Stimulated activated naive CD8-positive, alpha-beta T cell treated with anti-CD3 and anti-CD28 coated beads, Interleukin-15, amount 100 ng/mL, for 72 hours (primary cell): ENCODE results near the gene PAX5.
A peak's percentile ranks its signal among the peaks of the same experiment; 100 is the strongest.

Experiments
- ATAC-seq: fragments of 150-1000 bp; cut with Tn5 transposase; 2 replicates; pipeline ENCODE4 v1.10.0; 2021; ENCODE audit warnings: mild to moderate bottlenecking, moderate library complexity
- DNase-seq, 2 donors: peaks; one replicate each; pipeline ENCODE4 v3.0.0; 2021 to 2022
- H3K27ac Mint-ChIP-seq, 2 donors: one replicate each; pipeline ENCODE4 v1.8.0; 2022; ENCODE audit warnings: mild to moderate bottlenecking in 2 of 2, mixed read lengths in 2 of 2, moderate library complexity in 2 of 2
- H3K27me3 Mint-ChIP-seq: one replicate; pipeline ENCODE4 v1.8.0; 2022; ENCODE audit warnings: mixed read lengths
- H3K4me1 Mint-ChIP-seq: one replicate; pipeline ENCODE4 v1.8.0; 2022; ENCODE audit warnings: mild to moderate bottlenecking, mixed read lengths
- H3K4me3 Mint-ChIP-seq, 2 donors: one replicate each; pipeline ENCODE4 v1.8.0; 2022; ENCODE audit warnings: mild to moderate bottlenecking in 2 of 2, mixed read lengths in 2 of 2, moderate library complexity in 1 of 2
- H3K9me3 Mint-ChIP-seq, 2 donors: one replicate each; pipeline ENCODE4 v1.8.0; 2022; ENCODE audit warnings: mixed read lengths in 2 of 2

Gene PAX5

DNA sequence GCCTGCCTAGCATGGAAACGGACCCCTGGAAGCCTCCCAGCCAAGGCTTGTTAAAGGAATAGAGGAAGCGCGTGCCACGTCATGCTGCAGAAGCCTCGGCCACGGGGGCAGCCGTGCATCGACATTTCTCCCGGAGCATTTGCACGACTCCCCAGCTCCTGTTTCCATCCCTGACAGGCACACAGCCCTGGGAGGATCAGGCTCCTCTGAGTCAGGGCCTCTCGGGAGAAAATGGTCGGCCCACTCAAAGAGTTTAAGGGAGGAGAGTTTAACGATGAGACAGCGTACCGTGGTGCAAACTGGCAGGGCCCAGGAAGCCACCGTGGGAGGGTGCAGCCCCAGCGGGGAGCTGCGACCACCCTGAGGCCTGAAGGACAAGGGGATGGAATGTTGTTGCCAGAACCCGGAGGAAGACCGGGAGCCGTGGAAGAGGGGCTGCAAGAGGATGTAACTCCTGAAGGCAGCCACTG is 213.6 kb downstream of the PAX5 start:
- H3K4me1 Mint-ChIP-seq = peaks cover 7% of the 10 kb centered on the region
- H3K4me3 Mint-ChIP-seq = no peak overlapping the region
- H3K9me3 Mint-ChIP-seq = no peaks in the 10 kb centered on the region
- DNase-seq (no peak), ATAC-seq (no peak)
- H3K27ac Mint-ChIP-seq = no peak overlapping the region
- peaks cover 46% of the 10 kb centered on the region for H3K27me3 Mint-ChIP-seq

DNA sequence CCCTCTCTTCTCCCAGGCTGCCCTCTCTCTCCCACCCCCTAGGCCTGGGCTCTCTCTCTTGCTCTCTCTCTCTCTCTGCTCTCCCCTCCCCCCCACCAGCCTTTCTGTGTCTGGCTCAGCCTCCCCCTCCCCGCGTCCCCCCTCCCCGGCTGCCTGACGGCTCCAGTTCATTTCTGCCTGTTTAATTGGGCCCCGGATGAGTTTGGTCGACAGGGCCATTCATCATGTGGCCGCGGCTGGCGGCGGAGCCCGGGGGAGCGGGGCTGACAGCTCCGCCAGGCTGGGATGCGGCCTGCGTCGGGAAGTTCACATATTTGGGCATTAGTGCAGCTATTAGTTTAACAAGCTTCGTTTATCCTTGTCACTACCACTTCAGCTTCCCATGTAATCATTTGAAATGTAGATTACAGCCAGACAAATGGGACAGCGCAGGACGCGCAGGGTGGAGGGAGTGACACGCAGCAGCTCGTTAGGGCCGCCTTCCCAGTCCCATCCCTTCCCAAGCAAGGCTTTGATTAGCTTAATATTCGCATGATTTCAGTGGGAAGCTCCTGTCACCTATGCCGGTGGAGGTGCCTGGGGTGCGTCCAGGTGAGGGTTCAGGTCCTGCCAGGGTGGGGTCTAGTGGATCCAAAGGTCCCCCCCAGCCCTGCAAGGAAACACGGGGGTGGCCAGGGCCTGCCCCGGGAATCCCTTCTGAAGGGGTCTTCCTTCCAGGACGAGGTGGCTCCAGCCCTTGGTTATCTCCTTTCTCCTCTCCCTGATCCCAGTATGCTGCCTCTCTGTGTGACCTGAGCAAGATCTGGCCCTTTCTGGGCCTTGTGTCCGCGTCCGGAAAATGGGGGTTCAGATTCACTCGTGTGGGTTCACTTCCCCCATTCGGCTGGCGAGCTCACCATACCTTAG is 214.8 kb downstream of the PAX5 start:
- ATAC-seq (peak; percentile 31), DNase-seq (no peak)
- Mint-ChIP-seq H3K4me1 (peaks cover 7% of the 10 kb centered on the region), H3K4me3 (no peak overlapping the region), H3K9me3 (no peaks in the 10 kb centered on the region), H3K27me3 (peaks cover 46% of the 10 kb centered on the region), H3K27ac (no peak overlapping the region)

DNA sequence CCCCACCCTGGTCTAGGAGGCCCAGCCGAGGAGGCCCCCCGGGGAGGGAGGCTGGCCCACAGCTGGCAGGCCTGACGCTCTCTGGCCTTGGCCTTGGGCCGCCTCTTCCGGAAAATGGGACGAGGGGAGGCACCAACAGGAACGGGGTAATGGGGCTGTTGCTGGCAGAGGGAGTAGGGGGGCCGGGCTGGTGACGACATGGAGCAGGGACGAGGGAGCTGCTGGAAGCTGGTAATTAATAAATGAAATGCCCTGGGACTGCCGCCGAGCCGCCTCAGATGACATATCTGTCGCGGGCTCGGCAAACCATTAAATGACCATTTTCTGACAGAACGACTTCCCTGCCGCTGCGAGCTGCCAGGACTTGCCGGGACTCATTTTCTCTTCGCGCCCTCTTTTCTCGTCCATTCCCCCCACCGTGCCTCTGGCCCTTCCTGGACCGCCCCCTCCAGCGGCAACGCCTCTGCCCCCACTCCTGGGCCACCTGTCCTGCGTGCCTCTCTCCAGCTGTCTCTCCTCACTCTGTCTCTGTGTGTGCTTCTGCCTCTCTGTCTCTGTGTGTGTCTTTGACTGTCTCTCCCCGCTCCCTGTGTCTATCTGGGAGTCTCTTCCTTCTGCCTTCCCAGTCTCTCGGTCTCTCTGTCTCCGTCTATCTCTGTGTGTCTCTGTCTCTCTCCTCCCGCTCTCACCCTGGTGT is 215.7 kb downstream of the PAX5 start:
- peaks cover 46% of the 10 kb centered on the region for H3K27me3 Mint-ChIP-seq
- H3K27ac Mint-ChIP-seq = peak overlapping the region in 1 of 2 donors; percentile 8
- H3K9me3 Mint-ChIP-seq = no peaks in the 10 kb centered on the region
- ATAC-seq (peak; percentile 26), DNase-seq (no peak)
- H3K4me1 Mint-ChIP-seq = peaks cover 7% of the 10 kb centered on the region
- H3K4me3 Mint-ChIP-seq = no peak overlapping the region

DNA sequence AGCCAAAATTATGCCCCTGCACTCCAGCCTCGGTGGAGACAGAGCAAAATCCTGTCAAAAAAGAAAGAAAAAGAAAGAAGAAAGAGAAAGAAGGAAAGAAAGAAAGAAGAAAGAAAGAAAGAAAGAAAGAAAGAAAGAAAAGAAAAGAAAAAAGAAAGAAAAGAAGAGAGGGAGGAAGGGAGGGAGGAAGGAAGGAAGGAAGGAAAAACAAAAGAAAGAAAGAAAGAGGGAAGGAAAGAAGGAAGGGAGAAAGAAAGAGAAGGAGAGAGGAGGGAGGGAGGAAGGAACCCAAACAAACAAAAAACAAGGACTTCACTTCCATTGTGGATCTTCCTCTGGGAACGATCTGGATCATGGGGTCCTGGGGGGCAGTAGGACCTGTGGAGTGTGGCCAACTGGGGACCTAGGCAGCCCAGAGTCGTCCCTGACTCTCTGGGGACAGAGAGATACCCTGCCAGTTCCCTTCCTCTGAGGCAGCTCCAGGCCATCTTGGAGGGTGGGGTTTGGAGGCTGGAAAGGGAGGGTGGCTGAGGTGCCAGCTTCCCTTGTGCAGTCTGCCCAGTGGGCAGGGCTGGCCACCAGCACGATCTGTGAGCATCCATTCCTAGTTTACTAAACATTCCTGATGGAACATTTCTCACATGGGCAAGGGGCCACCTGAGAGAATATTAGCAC is 216.8 kb downstream of the PAX5 start:
- ATAC-seq (no peak), DNase-seq (no peak)
- Mint-ChIP-seq H3K27ac (peak overlapping the region in 1 of 2 donors; percentile 50), H3K4me3 (no peak overlapping the region), H3K4me1 (peaks cover 7% of the 10 kb centered on the region), H3K27me3 (peaks cover 46% of the 10 kb centered on the region), H3K9me3 (no peaks in the 10 kb centered on the region)

DNA sequence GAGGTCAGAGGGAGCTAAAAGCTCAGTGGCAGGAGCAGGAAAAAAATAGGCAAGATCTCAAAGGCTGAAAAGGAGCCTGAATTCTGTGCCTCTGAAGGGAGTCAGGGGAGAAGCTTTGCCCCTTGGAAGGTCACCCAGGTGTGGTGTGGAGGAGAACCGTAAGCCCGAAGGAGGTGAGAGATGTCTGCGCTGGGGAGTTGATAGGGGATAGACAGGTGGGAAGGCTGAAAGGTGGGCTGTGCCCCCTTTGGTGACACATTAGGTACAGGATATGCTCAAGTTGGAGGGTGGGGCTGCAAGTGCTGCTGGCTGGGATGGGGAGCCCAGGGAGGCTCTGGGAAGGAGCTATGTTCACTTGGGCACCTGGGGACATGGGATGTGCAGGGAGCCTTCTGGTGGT is 217.7 kb downstream of the PAX5 start:
- Mint-ChIP-seq H3K27me3 (peaks cover 46% of the 10 kb centered on the region), H3K9me3 (no peaks in the 10 kb centered on the region), H3K4me1 (peaks cover 7% of the 10 kb centered on the region), H3K4me3 (no peak overlapping the region), H3K27ac (peak overlapping the region in 1 of 2 donors; percentile 65)
- DNase-seq (no peak), ATAC-seq (no peak)

DNA sequence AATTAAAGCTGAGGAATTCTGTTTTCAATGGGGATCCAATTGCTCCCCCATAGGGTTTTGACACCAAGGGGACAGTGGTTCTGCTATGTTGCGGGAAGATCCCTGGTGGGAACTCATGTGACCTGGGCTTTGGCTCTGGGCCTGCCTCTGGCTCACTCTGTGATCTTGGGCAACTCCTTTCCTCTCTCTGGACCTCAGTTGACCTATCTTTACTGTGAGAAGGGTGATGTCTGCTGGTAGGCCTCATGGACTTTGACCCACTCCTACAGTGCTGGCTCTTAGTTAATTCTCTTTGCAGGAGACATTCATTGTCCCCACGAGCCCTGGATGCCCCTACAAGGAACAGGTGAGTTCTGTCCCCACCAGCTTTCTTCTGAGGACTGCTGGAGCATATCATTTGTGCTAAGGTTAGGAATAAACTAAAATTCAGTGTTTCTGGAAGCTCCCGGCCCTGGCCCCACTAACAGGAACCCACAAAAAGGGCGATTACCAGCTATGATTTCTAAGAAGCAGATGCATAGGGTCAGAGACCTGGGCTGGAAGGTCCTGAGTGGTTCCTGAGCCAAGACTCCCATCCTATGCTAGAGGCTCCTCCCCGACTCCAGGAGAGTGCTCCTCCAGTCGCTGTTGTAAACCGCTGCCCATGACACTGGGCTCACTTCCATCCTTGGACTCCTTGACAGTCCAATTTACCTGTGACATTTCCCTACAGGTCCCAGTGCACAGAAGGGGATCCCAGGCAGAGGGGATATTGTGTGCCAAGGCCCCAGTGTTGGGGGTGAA is 218.3 kb downstream of the PAX5 start:
- Mint-ChIP-seq H3K27ac (no peak overlapping the region), H3K4me3 (no peak overlapping the region), H3K9me3 (no peaks in the 10 kb centered on the region), H3K4me1 (peaks cover 7% of the 10 kb centered on the region), H3K27me3 (peaks cover 46% of the 10 kb centered on the region)
- ATAC-seq = no peak
- no peak for DNase-seq

DNA sequence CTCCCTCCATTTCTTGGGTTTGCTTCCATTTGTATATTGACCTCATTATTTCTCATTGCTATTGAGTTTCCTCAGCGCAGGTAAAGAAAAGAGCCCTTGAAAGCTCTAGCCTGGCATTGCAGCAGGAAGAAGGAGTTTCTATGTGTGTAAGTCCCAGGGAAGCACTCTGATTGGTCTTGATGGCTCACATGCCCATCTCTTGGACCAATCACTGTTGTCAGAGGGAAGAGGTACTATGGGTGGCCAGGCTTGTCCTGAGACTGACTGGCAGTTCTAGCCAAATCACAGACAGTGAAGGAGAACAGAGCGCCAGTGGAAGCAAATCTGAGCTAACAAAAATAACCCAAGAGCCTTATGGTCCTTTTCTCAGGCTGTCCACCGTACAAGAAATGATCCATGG is 219.0 kb downstream of the PAX5 start:
- peaks cover 7% of the 10 kb centered on the region for H3K4me1 Mint-ChIP-seq
- H3K27ac Mint-ChIP-seq = no peak overlapping the region
- peaks cover 40% of the 10 kb centered on the region for H3K27me3 Mint-ChIP-seq
- DNase-seq (no peak), ATAC-seq (no peak)
- no peaks in the 10 kb centered on the region for H3K9me3 Mint-ChIP-seq
- H3K4me3 Mint-ChIP-seq = no peak overlapping the region

DNA sequence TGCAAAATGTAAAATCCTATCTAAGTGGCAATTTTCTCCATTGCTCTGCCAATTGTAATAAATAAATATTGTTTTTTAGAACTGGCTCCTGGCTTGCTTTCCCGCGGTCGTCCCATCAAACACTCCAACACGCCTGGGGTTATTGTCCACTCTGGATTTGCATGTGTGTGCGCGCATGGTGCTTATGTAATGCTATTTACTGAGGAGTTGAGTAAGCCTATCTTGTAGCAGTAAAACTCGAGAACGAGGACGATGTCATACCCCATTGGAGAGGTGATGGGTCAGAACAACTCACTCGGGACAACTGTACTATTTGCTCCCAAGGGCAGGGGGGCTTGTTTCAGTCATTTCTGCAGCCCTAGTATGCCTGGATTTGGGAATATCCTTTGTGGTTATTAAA is 220.9 kb downstream of the PAX5 start:
- no peaks in the 10 kb centered on the region for H3K9me3 Mint-ChIP-seq
- H3K4me3 Mint-ChIP-seq = no peak overlapping the region
- ATAC-seq = no peak
- no peak for DNase-seq
- no peak overlapping the region for H3K27ac Mint-ChIP-seq
- H3K27me3 Mint-ChIP-seq = peaks cover 25% of the 10 kb centered on the region
- no peaks in the 10 kb centered on the region for H3K4me1 Mint-ChIP-seq

DNA sequence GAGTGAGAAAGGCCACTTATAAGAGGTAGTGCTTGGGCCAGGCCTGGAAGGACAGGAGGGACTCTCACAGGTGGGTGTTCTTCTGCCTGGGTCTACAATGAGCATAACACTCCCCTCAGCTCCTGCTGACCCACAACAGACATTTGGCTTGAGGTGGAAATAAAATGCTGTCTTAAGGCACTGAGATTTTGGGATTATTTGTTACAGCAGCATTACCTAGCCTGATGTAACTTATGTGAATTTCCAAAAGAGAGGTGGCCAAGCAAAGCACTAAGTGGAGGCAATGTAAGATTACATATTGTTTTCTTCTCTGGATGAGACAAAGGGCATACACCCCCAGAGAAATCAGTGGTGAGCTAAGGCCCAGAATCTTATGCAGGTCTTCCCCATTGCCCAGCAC is 221.5 kb downstream of the PAX5 start:
- no peak for ATAC-seq
- Mint-ChIP-seq H3K9me3 (no peaks in the 10 kb centered on the region), H3K27ac (no peak overlapping the region), H3K4me1 (no peaks in the 10 kb centered on the region), H3K27me3 (peaks cover 19% of the 10 kb centered on the region), H3K4me3 (no peak overlapping the region)
- DNase-seq = no peak

DNA sequence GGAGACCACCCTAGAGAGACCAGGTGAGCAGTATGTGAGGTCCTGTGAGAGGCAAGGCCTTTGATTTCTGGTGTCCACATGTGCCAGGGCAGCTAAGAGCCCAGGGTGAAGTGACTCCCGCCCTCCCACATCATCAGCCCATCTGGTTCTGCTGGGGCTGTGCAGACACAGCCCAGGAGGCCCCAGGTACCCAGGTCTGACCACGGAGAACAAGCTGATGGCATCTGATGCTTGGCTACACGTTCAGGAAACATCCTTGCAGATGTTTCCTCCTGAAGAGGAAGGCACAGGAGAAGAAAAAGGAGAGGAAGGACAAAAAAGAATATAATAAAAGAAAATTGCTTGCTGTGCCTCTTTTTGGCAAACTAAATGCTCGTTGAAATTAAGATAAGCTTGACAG is 225.8 kb downstream of the PAX5 start:
- ATAC-seq (no peak), DNase-seq (no peak)
- H3K9me3 Mint-ChIP-seq = no peaks in the 10 kb centered on the region
- no peak overlapping the region for H3K4me3 Mint-ChIP-seq
- no peak overlapping the region for H3K27ac Mint-ChIP-seq
- no peaks in the 10 kb centered on the region for H3K4me1 Mint-ChIP-seq
- peaks cover 9% of the 10 kb centered on the region for H3K27me3 Mint-ChIP-seq

DNA sequence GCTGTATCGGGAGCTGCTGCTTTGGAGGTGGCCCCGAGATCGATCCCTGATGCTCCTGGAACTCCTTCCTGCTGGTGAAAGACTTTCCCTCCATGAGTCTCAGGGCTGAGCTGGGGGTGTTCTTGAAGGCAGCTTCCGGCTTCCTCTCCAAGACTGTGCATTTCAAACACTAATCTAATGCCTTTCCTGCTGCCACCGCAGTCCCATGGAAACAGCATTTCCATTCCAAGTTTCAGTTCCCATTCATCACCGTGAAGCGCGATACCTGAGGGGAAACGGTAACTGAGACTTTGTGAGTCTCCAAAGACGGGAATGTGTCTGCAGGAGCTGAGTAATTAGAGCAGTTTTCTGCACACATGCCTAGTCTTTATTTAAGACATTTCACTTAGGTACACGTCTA is 230.1 kb downstream of the PAX5 start:
- H3K9me3 Mint-ChIP-seq = peaks cover 0 to 7% of the 10 kb centered on the region in 2 donors
- no peak for ATAC-seq
- no peaks in the 10 kb centered on the region for H3K4me1 Mint-ChIP-seq
- DNase-seq = no peak
- no peak overlapping the region for H3K4me3 Mint-ChIP-seq
- no peak overlapping the region for H3K27ac Mint-ChIP-seq
- peaks cover 39% of the 10 kb centered on the region for H3K27me3 Mint-ChIP-seq

DNA sequence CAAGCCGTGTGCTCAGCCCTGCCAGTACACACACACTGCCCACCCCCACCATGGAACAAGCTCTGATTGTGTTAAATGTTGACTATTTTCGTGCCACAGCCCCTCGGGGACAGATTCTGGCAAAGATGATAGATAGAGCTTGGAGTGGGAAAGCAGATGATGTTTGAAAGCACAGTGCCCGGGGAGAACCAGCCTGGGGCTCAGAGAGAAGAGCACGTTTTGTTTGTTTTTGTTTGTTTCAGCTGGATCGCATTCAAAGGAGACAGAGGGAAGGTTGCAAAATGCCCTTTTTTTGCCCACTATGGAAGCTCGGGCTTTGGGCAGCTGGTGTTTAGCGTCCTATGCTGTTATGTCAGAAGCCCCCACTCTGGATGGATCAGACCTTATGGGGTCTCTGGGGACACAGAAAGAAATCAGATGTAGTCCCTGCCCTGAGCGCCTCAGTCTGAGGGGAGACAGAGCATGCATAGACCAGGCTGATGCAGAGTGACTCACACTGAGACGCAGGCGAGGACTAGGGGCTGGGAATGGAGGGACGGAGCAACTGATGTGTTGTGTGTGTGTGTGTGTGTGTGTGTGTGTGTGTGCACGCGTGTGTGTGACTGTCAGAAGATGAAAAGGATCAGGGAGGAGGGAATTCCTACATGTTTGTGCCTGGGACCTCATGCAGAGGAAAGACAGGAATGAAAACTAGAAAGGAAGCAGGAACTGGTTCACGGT is 231.7 kb downstream of the PAX5 start:
- Mint-ChIP-seq H3K4me3 (no peak overlapping the region), H3K9me3 (peaks cover 0 to 7% of the 10 kb centered on the region in 2 donors), H3K27ac (no peak overlapping the region), H3K4me1 (no peaks in the 10 kb centered on the region), H3K27me3 (peaks cover 39% of the 10 kb centered on the region)
- ATAC-seq = no peak
- no peak for DNase-seq

DNA sequence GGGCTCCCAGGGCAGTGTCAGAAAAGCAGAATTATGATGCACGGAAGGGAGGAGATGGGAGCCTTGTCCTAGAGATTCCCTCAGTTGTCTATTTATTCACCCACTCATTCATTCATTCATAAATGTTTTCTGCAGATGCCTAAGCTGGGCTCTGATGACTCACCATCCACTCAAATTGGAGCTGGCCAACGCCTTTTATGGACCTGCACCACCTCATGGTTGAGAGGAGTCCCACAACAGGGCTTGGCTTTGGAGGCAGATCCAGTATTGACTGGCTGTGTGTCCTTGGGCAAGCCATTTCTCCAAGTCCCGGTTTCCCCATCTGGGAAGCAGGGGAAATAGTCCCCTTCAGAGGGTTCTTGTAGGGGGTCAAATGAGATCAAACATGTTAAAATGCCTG is 233.6 kb downstream of the PAX5 start:
- no peak for ATAC-seq
- no peak overlapping the region for H3K4me3 Mint-ChIP-seq
- H3K4me1 Mint-ChIP-seq = no peaks in the 10 kb centered on the region
- no peak overlapping the region for H3K27ac Mint-ChIP-seq
- peaks cover 0 to 7% of the 10 kb centered on the region in 2 donors for H3K9me3 Mint-ChIP-seq
- DNase-seq = no peak
- peaks cover 39% of the 10 kb centered on the region for H3K27me3 Mint-ChIP-seq

DNA sequence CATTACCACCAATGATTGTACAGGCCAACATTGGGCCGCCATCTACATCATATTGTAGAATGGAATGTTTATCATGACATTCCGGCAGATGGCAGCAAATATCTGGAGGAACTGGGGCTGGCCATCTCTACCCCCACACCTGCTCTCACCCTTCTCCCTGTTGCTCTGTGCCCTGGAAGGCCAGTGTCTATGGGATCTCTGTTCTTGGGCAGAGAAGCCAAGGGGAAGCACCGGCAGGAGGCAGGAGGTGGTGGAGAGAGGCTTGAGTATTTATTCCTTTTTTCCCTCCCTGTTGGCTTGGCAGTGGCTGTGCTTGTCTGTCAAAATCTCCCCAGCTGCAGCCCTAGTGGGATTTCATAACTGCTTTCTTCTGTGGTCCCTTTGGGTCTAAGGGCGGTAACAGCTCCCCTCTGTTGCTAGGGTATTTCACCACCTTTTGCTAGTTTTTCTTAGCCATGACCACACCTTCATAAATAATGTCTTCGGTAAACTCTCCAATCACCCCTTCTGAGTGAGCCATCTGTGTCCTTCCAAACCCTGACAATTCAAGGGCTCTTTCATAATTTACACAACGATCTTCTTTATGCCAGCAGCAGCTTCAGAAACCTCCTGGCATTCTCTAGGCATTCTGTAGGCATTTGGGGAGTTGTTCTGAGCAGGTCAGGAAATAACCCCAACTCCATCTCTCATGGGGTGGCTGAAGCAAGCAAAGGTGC is 235.6 kb downstream of the PAX5 start:
- no peaks in the 10 kb centered on the region for H3K4me1 Mint-ChIP-seq
- no peak overlapping the region for H3K27ac Mint-ChIP-seq
- ATAC-seq = peak; percentile 7
- peaks cover 31% of the 10 kb centered on the region for H3K27me3 Mint-ChIP-seq
- H3K9me3 Mint-ChIP-seq = peaks cover 0 to 14% of the 10 kb centered on the region in 2 donors
- no peak for DNase-seq
- H3K4me3 Mint-ChIP-seq = no peak overlapping the region
